Vagina (tissue), 2 donors: Measurements from ENCODE around the gene MAP2K5.

ENCODE experiments used
- CTCF ChIP-seq, 3 experiments: fragments of 450-650 bp in 2 of 3; fragments of 200-600 bp in 1 of 3; sonication (generic) in 1 of 3; IDR thresholded peaks; one replicate each; pipeline ENCODE4 v1.5.1; 2017 to 2019; ENCODE audit warnings: antibody characterized with exemption in 3 of 3, mild to moderate bottlenecking in 2 of 3, moderate library complexity in 2 of 3
- POLR2A ChIP-seq, 2 donors: fragments of 450-650 bp; IDR thresholded peaks; one replicate each; pipeline ENCODE4 v1.6.1; 2017; ENCODE audit warnings: antibody characterized with exemption in 2 of 2, mild to moderate bottlenecking in 2 of 2, moderate library complexity in 2 of 2
- POLR2AphosphoS5 ChIP-seq, 2 donors: sonication (generic); formaldehyde crosslinking; IDR thresholded peaks; one replicate each; pipeline ENCODE4 v1.9.0; 2017; ENCODE audit warnings: antibody characterized with exemption in 2 of 2, mild to moderate bottlenecking in 2 of 2, low read depth in 1 of 2; ENCODE audit not compliant: insufficient read depth in 1 of 2

GRCh38 chr15:67776600-67776999, 234.1 kb downstream of the MAP2K5 start:
- no peak for TF ChIP-seq POLR2A (IDR thresholded peaks at IDR 0.05)
- no peak for TF ChIP-seq CTCF (IDR thresholded peaks at IDR 0.05)
- no peak for TF ChIP-seq POLR2AphosphoS5 (IDR thresholded peaks at IDR 0.05; ENCODE audit: insufficient read depth in 1 of 2, low read depth in 1 of 2)
